A673 (cell line): Measurements from ENCODE around the gene RGS6. TPM values are rescaled to one million over a fixed set of nuclear protein-coding genes. Genes with fewer than 3 reads are reported as not detected.

Source experiments
- BruUV-seq: library from RNA; stranded (reverse); fragments of 400-500 nt; replicated peaks from 2 replicates; lab custom pipeline; 2021; lab: Mats Ljungman, UMichigan
- CTCF ChIA-PET: fragments of 300-600 bp; sonication (Branson Sonifier 250); formaldehyde crosslinking; loops from one replicate; lab custom pipeline; 2022; ENCODE audit warnings: antibody characterized with exemption; lab: Charles Lee
- POLR2A ChIA-PET: fragments of 300-600 bp; sonication (Branson Sonifier 250); formaldehyde crosslinking; loops from one replicate; lab custom pipeline; 2022; ENCODE audit warnings: antibody characterized with exemption; ENCODE audit not compliant: low non-redundant PET; lab: Charles Lee
- DNase-seq: peaks from one replicate; pipeline ENCODE4 v3.0.0-alpha.2; 2015; ENCODE audit warnings: low spot score
- H3K27ac ChIP-seq: fragments of 200-600 bp; sonication (generic); 2 replicates; pipeline ENCODE4 v1.5.1; 2016; ENCODE audit warnings: mixed run types, low read depth, mild to moderate bottlenecking, mixed read lengths, antibody characterized with exemption, low read length; ENCODE audit not compliant: poor library complexity, severe bottlenecking
- H3K27me3 ChIP-seq: fragments of 200-600 bp; sonication (generic); replicated peaks from 2 replicates; pipeline ENCODE4 v1.6.1; 2017; ENCODE audit warnings: mixed run types, low read depth, mild to moderate bottlenecking, mixed read lengths, antibody characterized with exemption, low read length; ENCODE audit not compliant: insufficient read depth, poor library complexity
- H3K36me3 ChIP-seq: fragments of 200-600 bp; sonication (generic); 2 replicates; pipeline ENCODE4 v1.6.1; 2016; ENCODE audit warnings: mixed run types, mild to moderate bottlenecking, mixed read lengths, antibody characterized with exemption, low read length; ENCODE audit not compliant: insufficient read depth, poor library complexity, severe bottlenecking
- H3K4me1 ChIP-seq: fragments of 200-600 bp; sonication (generic); 2 replicates; pipeline ENCODE4 v1.6.1; 2017; ENCODE audit warnings: mixed run types, mild to moderate bottlenecking, mixed read lengths, antibody characterized with exemption, low read length; ENCODE audit not compliant: insufficient read depth, poor library complexity, severe bottlenecking
- H3K4me3 ChIP-seq: fragments of 200-600 bp; sonication (generic); 2 replicates; pipeline ENCODE4 v1.5.1; 2016; ENCODE audit warnings: low read depth, mixed run types, mild to moderate bottlenecking, mixed read lengths, low read length; ENCODE audit not compliant: poor library complexity, severe bottlenecking
- H3K9me3 ChIP-seq: fragments of 200-600 bp; sonication (generic); 2 replicates; pipeline ENCODE4 v1.6.1; 2016; ENCODE audit warnings: mixed run types, low read depth, mild to moderate bottlenecking, mixed read lengths, antibody characterized with exemption, low read length; ENCODE audit not compliant: poor library complexity, severe bottlenecking
- EZH2 ChIP-seq: fragments of 200-600 bp; sonication (generic); IDR thresholded peaks from 2 replicates; pipeline ENCODE4 v1.6.1; 2017; ENCODE audit warnings: borderline replicate concordance, low read depth, mild to moderate bottlenecking, mixed read lengths, antibody characterized with exemption, low read length; ENCODE audit not compliant: poor library complexity, severe bottlenecking
- intact Hi-C: fragments of 100-400 bp; cut with micrococcal nuclease; formaldehyde crosslinking; loops from one replicate; pipeline ENCODE4 v1.10.0; 2022; ENCODE audit not compliant: unreplicated experiment
- total RNA-seq: library from RNA; stranded (reverse); gene quantifications from 2 replicates; pipeline ENCODE4 v1.2.3, GENCODE V29; 2021
- TF ChIP-seq, protein P1 (sequence below): fragments of 300-800, 200-600 bp; sonication (generic); conservative IDR thresholded peaks from 2 replicates; pipeline ENCODE4 v1.5.1; 2017; ENCODE audit warnings: low read depth, mild to moderate bottlenecking, antibody characterized with exemption, low read length, moderate library complexity, mixed read lengths

RGS6 gene
- total RNA-seq, 1 experiment from 2014 or later: not detected

GRCh38 chr14:72173038-72173720 is 240.9 kb downstream of the RGS6 start:
- DNase-seq: no peak
- Histone ChIP-seq H3K4me1 (no peaks in the 10 kb centered on the region), H3K27ac (no peak overlapping the region), H3K9me3 (no peaks in the 10 kb centered on the region), H3K27me3 (no peaks in the 10 kb centered on the region), H3K4me3 (no peak overlapping the region), H3K36me3 (no peaks in the 10 kb centered on the region)
- intact Hi-C loops: no loop called here
- TF ChIP-seq EZH2: no peak
- TF ChIP-seq, protein P1, sequence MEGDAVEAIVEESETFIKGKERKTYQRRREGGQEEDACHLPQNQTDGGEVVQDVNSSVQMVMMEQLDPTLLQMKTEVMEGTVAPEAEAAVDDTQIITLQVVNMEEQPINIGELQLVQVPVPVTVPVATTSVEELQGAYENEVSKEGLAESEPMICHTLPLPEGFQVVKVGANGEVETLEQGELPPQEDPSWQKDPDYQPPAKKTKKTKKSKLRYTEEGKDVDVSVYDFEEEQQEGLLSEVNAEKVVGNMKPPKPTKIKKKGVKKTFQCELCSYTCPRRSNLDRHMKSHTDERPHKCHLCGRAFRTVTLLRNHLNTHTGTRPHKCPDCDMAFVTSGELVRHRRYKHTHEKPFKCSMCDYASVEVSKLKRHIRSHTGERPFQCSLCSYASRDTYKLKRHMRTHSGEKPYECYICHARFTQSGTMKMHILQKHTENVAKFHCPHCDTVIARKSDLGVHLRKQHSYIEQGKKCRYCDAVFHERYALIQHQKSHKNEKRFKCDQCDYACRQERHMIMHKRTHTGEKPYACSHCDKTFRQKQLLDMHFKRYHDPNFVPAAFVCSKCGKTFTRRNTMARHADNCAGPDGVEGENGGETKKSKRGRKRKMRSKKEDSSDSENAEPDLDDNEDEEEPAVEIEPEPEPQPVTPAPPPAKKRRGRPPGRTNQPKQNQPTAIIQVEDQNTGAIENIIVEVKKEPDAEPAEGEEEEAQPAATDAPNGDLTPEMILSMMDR: no peak
- no TSS peak for BruUV-seq
- CTCF ChIA-PET: no interaction called here
- POLR2A ChIA-PET: no interaction called here

- TF ChIP-seq EZH2: no peak
- TF ChIP-seq, protein P1: no peak
- intact Hi-C loops: no loop called here
- H3K4me1 ChIP-seq: no peaks in the 10 kb centered on the region
- H3K4me3 ChIP-seq: no peak overlapping the region
- BruUV-seq: no TSS peak
- ChIA-PET CTCF (no interaction called here), POLR2A (no interaction called here)
- H3K27ac ChIP-seq: no peak overlapping the region
- no peaks in the 10 kb centered on the region for H3K27me3 ChIP-seq
- no peak for DNase-seq
- no peaks in the 10 kb centered on the region for H3K9me3 ChIP-seq
- H3K36me3 ChIP-seq: no peaks in the 10 kb centered on the region
These were observed 245.0 kb downstream of the RGS6 start for GRCh38 chr14:72177251-72177650.

DNA sequence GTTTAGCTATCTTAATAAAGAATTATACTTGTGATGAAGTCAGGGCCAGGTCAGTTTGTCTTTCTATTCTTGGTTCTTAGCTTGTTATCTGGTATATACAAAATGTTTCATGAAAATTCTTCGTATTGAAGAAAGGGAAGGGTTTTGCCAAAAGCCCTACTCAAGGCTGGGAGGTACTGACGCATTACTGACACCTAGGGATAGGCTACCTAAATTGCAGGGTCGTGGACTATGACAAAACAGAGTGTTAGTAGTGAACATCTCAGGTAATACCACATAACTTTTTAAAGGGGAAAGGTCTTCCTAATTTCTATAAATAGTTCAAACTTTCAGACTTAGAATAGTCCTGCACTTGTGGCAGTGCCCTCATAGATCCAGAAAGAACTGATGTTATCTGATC is 246.3 kb downstream of the RGS6 start:
- CTCF ChIA-PET: no interaction called here
- intact Hi-C loops: no loop called here
- Histone ChIP-seq H3K4me3 (no peak overlapping the region), H3K4me1 (no peaks in the 10 kb centered on the region), H3K9me3 (no peaks in the 10 kb centered on the region), H3K36me3 (no peaks in the 10 kb centered on the region), H3K27ac (no peak overlapping the region), H3K27me3 (no peaks in the 10 kb centered on the region)
- BruUV-seq: no TSS peak
- TF ChIP-seq EZH2: no peak
- DNase-seq: no peak
- POLR2A ChIA-PET: interaction anchor here (0.6 kb wide), 1 partner anchor 31 kb away, joined by 3 read pairs; no protein-coding TSS in a partner anchor
